GM06990 (cell line): ENCODE results near the gene TBC1D8B.
"Not testable (repeated sequence)": the region's sequence is repeated elsewhere in the genome, so short reads cannot be mapped to it uniquely, and the experiment has no call there.

Experiments
- DNase-seq: peaks from one replicate; pipeline ENCODE4 v3.0.0-alpha.2; 2011; ENCODE audit not compliant: insufficient read length; ENCODE audit errors: extremely low read depth
- H3K27me3 ChIP-seq: replicated peaks from 2 replicates; pipeline ENCODE4 v1.6.0; 2011; ENCODE audit warnings: low read length; ENCODE audit not compliant: control insufficient read depth, insufficient read depth
- H3K36me3 ChIP-seq: 2 replicates; pipeline ENCODE4 v1.5.1; 2011; ENCODE audit warnings: low read length; ENCODE audit not compliant: control insufficient read depth, insufficient read depth
- H3K4me3 ChIP-seq: replicated peaks from 2 replicates; pipeline ENCODE4 v1.5.1; 2011; ENCODE audit warnings: low read depth, mild to moderate bottlenecking, control low read depth, low read length
- TF ChIP-seq, protein P1 (sequence below): IDR thresholded peaks from 2 replicates; pipeline ENCODE4 v1.5.1; 2011; ENCODE audit warnings: low read length, control low read depth, mild to moderate bottlenecking, inconsistent platforms; ENCODE audit not compliant: insufficient read depth, poor library complexity, severe bottlenecking

TBC1D8B gene

DNA sequence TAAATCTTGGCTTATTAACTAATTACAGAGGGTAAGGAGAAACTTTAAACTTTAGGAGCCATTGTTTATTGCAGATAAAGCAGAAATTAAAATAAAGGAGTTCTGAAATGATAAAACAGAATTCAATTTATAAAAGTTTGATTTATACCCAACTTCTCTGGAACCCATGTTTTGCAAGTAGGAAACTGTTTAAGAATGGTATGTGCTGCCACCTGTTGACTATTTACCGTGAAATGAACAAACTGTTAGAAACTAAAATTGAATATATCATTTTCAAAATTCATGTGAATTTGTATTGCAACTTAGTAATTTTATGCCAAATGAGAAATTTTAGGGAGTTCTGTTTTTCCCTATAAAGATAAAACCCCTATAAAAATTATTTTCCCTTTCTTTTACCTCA lies 11.0 kb upstream of the TBC1D8B start:
- TF ChIP-seq, protein P1, sequence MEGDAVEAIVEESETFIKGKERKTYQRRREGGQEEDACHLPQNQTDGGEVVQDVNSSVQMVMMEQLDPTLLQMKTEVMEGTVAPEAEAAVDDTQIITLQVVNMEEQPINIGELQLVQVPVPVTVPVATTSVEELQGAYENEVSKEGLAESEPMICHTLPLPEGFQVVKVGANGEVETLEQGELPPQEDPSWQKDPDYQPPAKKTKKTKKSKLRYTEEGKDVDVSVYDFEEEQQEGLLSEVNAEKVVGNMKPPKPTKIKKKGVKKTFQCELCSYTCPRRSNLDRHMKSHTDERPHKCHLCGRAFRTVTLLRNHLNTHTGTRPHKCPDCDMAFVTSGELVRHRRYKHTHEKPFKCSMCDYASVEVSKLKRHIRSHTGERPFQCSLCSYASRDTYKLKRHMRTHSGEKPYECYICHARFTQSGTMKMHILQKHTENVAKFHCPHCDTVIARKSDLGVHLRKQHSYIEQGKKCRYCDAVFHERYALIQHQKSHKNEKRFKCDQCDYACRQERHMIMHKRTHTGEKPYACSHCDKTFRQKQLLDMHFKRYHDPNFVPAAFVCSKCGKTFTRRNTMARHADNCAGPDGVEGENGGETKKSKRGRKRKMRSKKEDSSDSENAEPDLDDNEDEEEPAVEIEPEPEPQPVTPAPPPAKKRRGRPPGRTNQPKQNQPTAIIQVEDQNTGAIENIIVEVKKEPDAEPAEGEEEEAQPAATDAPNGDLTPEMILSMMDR = peak; percentile 17
- H3K27me3 ChIP-seq = no peaks in the 10 kb centered on the region
- no peak for DNase-seq
- H3K36me3 ChIP-seq = no peaks in the 10 kb centered on the region
- H3K4me3 ChIP-seq = no peak overlapping the region

DNA sequence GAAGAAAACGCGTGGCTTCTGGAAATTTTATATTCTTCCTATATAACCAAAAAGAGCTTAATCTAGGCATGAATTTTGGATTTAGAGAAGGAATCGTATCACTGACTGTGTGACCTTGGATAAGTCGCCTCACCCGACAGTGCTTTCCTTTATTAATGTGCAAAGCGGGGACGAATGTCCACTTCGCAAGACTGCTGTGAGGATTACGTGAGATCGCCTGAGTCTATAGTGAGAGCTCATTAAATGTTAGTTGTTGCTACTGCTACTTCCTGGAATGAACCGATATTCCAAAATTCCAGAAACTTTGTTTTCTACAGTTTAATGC lies 448 bp upstream of the TBC1D8B start:
- Histone ChIP-seq H3K36me3 (no peaks in the 10 kb centered on the region), H3K4me3 (peak overlapping the region; percentile 69), H3K27me3 (no peaks in the 10 kb centered on the region; the same call in 1 of the 2 replicates)
- TF ChIP-seq, protein P1 = no peak
- DNase-seq = no peak

DNA sequence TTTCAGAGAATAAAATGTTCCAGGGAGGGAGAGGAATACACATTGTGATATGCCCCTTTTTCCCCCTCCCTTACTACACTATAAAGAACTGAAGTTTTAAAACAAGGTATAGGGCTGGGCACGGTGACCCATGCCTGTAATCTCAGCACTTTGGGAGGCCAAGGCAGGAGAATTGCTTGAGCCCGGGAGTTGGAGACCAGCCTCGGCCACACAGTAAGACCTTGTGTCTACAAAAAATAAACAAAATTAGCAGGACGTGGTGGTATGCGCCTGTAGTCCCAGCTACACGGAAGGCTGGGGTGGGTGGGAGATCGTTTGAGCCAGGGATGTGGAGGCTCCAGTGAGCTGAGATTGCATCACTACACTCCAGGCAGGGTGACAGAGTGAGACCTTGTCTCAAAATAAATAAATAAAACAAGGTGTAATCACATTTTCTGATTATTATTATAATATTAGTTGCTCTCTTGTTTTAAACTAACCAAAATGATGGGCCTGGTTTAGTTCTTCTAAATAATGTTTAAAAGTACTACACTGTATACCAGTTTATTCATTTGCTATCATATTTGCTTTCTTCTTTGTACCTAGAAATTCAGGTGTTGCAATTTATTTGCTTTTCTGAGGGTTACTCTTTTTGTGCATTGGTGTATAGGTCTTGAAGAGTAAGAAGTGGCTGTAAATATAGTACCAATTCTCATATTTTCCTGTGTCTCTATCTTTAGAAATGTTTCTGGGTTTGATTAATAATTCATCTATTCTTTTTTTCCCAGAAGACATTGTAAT lies 8.8 kb downstream of the TBC1D8B start:
- no peak overlapping the region for H3K4me3 ChIP-seq
- no peaks in the 10 kb centered on the region for H3K27me3 ChIP-seq
- H3K36me3 ChIP-seq = no peaks in the 10 kb centered on the region
- TF ChIP-seq, protein P1 = no peak
- no peak for DNase-seq

DNA sequence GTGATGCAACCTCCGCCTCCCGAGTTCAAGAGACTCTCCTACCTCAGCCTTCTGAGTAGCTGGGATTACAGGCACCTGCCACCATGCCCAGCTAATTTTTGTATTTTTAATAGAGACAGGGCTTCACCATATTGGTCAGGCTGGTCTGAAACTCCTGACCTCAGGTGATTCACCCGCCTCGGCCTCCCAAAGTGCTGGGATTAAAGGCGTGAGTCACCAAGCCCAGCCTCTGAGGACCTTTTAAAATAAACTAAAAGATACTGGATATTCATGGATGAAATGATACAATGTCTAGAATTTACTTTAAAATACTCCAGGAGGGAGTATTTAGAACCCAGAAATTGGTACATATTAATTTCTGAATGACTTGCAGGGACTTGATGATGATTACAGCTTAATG lies 10.5 kb downstream of the TBC1D8B start:
- H3K27me3 ChIP-seq, H3K36me3 ChIP-seq, H3K4me3 ChIP-seq, DNase-seq: not testable (repeated sequence)

DNA sequence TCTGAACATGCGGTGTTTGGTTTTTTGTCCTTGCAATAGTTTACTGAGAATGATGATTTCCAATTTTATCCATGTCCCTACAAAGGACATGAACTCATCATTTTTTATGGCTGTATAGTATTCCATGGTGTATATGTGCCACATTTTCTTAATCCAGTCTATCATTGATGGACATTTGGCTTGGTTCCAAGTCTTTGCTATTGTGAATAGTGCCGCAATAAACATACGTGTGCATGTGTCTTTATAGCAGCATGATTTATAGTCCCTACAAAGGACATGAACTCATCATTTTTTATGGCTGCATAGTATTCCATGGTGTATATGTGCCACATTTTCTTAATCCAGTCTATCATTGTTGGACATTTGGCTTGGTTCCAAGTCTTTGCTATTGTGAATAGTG lies 11.6 kb downstream of the TBC1D8B start:
- not testable (repeated sequence) for H3K27me3 ChIP-seq, H3K4me3 ChIP-seq, DNase-seq, H3K36me3 ChIP-seq

DNA sequence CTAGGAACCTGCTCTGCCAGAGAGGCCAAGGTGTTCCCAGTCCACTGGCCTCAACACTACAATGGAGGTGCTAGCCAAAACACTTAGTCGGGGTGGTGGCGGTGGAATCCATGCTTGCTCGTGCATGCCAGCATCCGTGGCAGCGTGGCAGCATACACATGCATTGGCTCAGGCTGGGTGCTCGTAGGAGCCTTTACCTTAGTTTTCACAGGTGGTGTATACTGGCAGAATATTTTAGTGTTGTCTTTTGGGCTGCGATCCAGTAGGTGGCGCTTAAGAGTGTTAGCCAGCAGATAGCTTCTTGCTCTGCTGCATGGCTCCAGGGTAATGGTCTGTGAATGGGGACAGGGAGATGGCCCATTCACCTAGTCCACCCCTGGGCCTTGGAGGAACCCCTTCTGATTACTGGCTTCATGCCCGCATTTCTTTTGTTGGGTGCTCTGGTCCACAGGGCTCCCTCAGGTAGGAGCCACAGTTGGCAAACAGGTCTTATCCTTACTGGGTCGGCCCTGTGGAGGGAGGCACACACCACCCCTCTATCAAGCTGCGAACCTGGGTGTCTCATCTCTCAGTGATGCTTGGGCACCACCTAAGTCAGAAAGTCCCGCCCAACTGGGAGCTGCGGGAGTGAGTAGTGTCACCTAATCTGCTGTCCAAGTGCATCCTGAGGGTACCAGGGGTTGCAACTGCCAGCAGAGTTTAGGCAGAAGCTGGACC lies 60.7 kb downstream of the TBC1D8B start:
- Histone ChIP-seq H3K4me3 (no peak overlapping the region), H3K27me3 (no peaks in the 10 kb centered on the region), H3K36me3 (no peaks in the 10 kb centered on the region)
- TF ChIP-seq, protein P1 = peak; percentile 81
- peak; percentile 15 for DNase-seq
